Keratinocyte (primary cell): Measurements from ENCODE around the gene GPC3. TPM values are rescaled to one million over a fixed set of nuclear protein-coding genes. Genes with fewer than 3 reads are reported as not detected.
"Not testable (repeated sequence)": the region's sequence is repeated elsewhere in the genome, so short reads cannot be mapped to it uniquely, and the experiment has no call there.

ENCODE experiments used
- DNase-seq: peaks from one replicate; pipeline ENCODE4 v3.0.0-alpha.2; 2011; ENCODE audit warnings: low read depth, missing footprints, low spot score
- FAIRE-seq: peaks from 2 replicates; lab custom pipeline; 2011; peaks lifted over from hg19 to GRCh38; lab: Jason Lieb, UNC
- H2AFZ ChIP-seq: 2 replicates; pipeline ENCODE4 v1.6.0; 2012; ENCODE audit warnings: low read length, control low read depth, inconsistent platforms; ENCODE audit not compliant: control insufficient read depth
- H3K27ac ChIP-seq: 2 replicates; pipeline ENCODE4 v1.5.1; 2011; ENCODE audit warnings: low read length; ENCODE audit not compliant: control insufficient read depth, insufficient read depth
- H3K27me3 ChIP-seq: 3 replicates; pipeline ENCODE4 v1.6.0; 2011; ENCODE audit warnings: low read length; ENCODE audit not compliant: control insufficient read depth, insufficient read depth; ENCODE audit errors: extremely low read depth
- H3K36me3 ChIP-seq, 2 experiments: 2 replicates in 1 of 2; 3 replicates in 1 of 2; pipeline ENCODE4 v1.5.1; 2011; ENCODE audit warnings: low read length in 2 of 2, mild to moderate bottlenecking in 1 of 2; ENCODE audit not compliant: control insufficient read depth in 2 of 2, insufficient read depth in 2 of 2; ENCODE audit errors: extremely low read depth in 1 of 2
- H3K4me1 ChIP-seq: 3 replicates; pipeline ENCODE4 v1.5.1; 2011; ENCODE audit warnings: low read length; ENCODE audit not compliant: control insufficient read depth, insufficient read depth; ENCODE audit errors: extremely low read depth
- H3K4me2 ChIP-seq: 3 replicates; pipeline ENCODE4 v1.6.0; 2011; ENCODE audit warnings: low read depth, low read length; ENCODE audit not compliant: control insufficient read depth, insufficient read depth; ENCODE audit errors: extremely low read depth
- H3K4me3 ChIP-seq, 3 experiments: fragments of 200-600 bp in 1 of 3; sonication (generic) in 1 of 3; 2 replicates in 2 of 3; 3 replicates in 1 of 3; pipeline ENCODE4 v1.5.1; 2011 to 2016; ENCODE audit warnings: low read length in 3 of 3, mild to moderate bottlenecking in 3 of 3, control low read depth in 2 of 3, inconsistent platforms in 1 of 3, low read depth in 1 of 3, mixed read lengths in 1 of 3, mixed run types in 1 of 3, moderate library complexity in 1 of 3; ENCODE audit not compliant: control insufficient read depth in 2 of 3, insufficient read depth in 2 of 3; ENCODE audit errors: extremely low read depth in 1 of 3
- H3K79me2 ChIP-seq: 2 replicates; pipeline ENCODE4 v1.6.0; 2012; ENCODE audit warnings: low read length; ENCODE audit not compliant: control insufficient read depth, insufficient read depth
- H3K9ac ChIP-seq: 3 replicates; pipeline ENCODE4 v1.6.0; 2011; ENCODE audit warnings: low read length; ENCODE audit not compliant: control insufficient read depth, insufficient read depth; ENCODE audit errors: extremely low read depth
- H3K9me1 ChIP-seq: 3 replicates; pipeline ENCODE4 v1.6.0; 2011; ENCODE audit warnings: low read length; ENCODE audit not compliant: control insufficient read depth, insufficient read depth; ENCODE audit errors: extremely low read depth
- H3K9me3 ChIP-seq: 2 replicates; pipeline ENCODE4 v1.5.1; 2012; ENCODE audit warnings: low read depth, low read length; ENCODE audit not compliant: control insufficient read depth
- H4K20me1 ChIP-seq: 3 replicates; pipeline ENCODE4 v1.6.0; 2011; ENCODE audit warnings: low read length; ENCODE audit not compliant: control insufficient read depth, insufficient read depth; ENCODE audit errors: extremely low read depth
- CTCF ChIP-seq, 3 experiments: IDR thresholded peaks in 1 of 3; conservative IDR thresholded peaks in 1 of 3; optimal IDR thresholded peaks in 1 of 3; 2 replicates in 2 of 3; 3 replicates in 1 of 3; pipeline versions ENCODE3 to v1.5.1; 2011; ENCODE audit warnings: low read length in 3 of 3, mild to moderate bottlenecking in 3 of 3, moderate library complexity in 2 of 3, control low read depth in 1 of 3, inconsistent platforms in 1 of 3; ENCODE audit not compliant: insufficient read depth in 2 of 3; ENCODE audit errors: extremely low read depth in 1 of 3
- EZH2 ChIP-seq: IDR thresholded peaks from one replicate; pipeline ENCODE4 v1.6.1; 2012; ENCODE audit warnings: inconsistent platforms, mild to moderate bottlenecking, low read length, moderate library complexity
- dilution Hi-C: fragments of 300-500 bp; cut with MboI; formaldehyde crosslinking; loops from one replicate; pipeline ENCODE4 v1.7.0; 2020; ENCODE audit warnings: low sequenced_read_pairs; ENCODE audit not compliant: extremely low pct_ligation_motif_present
- polyA plus RNA-seq, 5 experiments: library from polyadenylated mRNA; depleted of rRNA in 3 of 5; stranded (reverse) in 3 of 5; stranded (forward) in 1 of 5; unstranded in 1 of 5; fragments of >200 nt; gene quantifications; 1 replicate in 1 of 5; 2 replicates in 3 of 5; 3 replicates in 1 of 5; pipeline versions ENCODE4 v1.2.1 to v1.2.3, GENCODE V29; 2011 to 2012; ENCODE audit warnings: missing spikeins in 2 of 5, low read depth in 1 of 5, low replicate concordance in 1 of 5

GPC3 gene
- polyA plus RNA-seq, 1 donor (not counting 4 experiments of a cell fraction or from before 2014, with no cell fraction given), result 0.03 TPM

- H3K36me3 ChIP-seq, result no peaks in the 10 kb centered on the region
- H3K9ac ChIP-seq, result no peak overlapping the region
- H3K9me3 ChIP-seq, result no peaks in the 10 kb centered on the region
- no peak overlapping the region for H3K4me3 ChIP-seq
- H3K9me1 ChIP-seq, result no peaks in the 10 kb centered on the region
- no peaks in the 10 kb centered on the region for H3K27me3 ChIP-seq
- TF ChIP-seq EZH2 (no peak), CTCF (optimal IDR thresholded peaks at IDR 0.05 in 1 of 3, IDR thresholded peaks at IDR 0.05 in 1 of 3, conservative IDR thresholded peaks at IDR 0.05 in 1 of 3; ENCODE audit: extremely low read depth in 1 of 3, insufficient read depth in 2 of 3, low read length in 3 of 3) (no peak)
- H3K4me2 ChIP-seq, result no peak overlapping the region
- peak overlapping the region; percentile 10 for H3K27ac ChIP-seq
- dilution Hi-C loops, result no loop called here
- no peak overlapping the region for H2AFZ ChIP-seq
- H4K20me1 ChIP-seq, result no peaks in the 10 kb centered on the region
- FAIRE-seq, result no peak
- no peaks in the 10 kb centered on the region for H3K79me2 ChIP-seq
- DNase-seq, result no peak
- H3K4me1 ChIP-seq, result peaks cover 3% of the 10 kb centered on the region
Observed at GRCh38 chrX:133527415-133527814, 458.0 kb downstream of the GPC3 start.

GRCh38 chrX:133526773-133527172 is 458.6 kb downstream of the GPC3 start:
- H3K79me2 ChIP-seq, H3K36me3 ChIP-seq, H3K9ac ChIP-seq, FAIRE-seq, H3K4me3 ChIP-seq, DNase-seq, H4K20me1 ChIP-seq, H3K9me1 ChIP-seq, H3K4me1 ChIP-seq, H3K4me2 ChIP-seq, H3K27ac ChIP-seq, H2AFZ ChIP-seq, H3K27me3 ChIP-seq, H3K9me3 ChIP-seq, dilution Hi-C loops: not testable (repeated sequence)

- H3K9me3 ChIP-seq, result no peaks in the 10 kb centered on the region
- no peak for DNase-seq
- TF ChIP-seq EZH2 (no peak), CTCF (optimal IDR thresholded peaks at IDR 0.05 in 1 of 3, IDR thresholded peaks at IDR 0.05 in 1 of 3, conservative IDR thresholded peaks at IDR 0.05 in 1 of 3; ENCODE audit: extremely low read depth in 1 of 3, insufficient read depth in 2 of 3, low read length in 3 of 3) (no peak)
- dilution Hi-C loops, result no loop called here
- no peaks in the 10 kb centered on the region for H3K79me2 ChIP-seq
- no peak overlapping the region for H3K4me2 ChIP-seq
- no peak overlapping the region for H3K4me3 ChIP-seq
- no peak overlapping the region for H3K9ac ChIP-seq
- no peaks in the 10 kb centered on the region for H3K36me3 ChIP-seq
- no peaks in the 10 kb centered on the region for H4K20me1 ChIP-seq
- H3K27me3 ChIP-seq, result no peaks in the 10 kb centered on the region
- no peak overlapping the region for H3K27ac ChIP-seq
- peaks cover 3% of the 10 kb centered on the region for H3K4me1 ChIP-seq
- no peaks in the 10 kb centered on the region for H3K9me1 ChIP-seq
- no peak for FAIRE-seq
- peak overlapping the region; percentile 12 for H2AFZ ChIP-seq
Observed at GRCh38 chrX:133523526-133523925, 461.9 kb downstream of the GPC3 start.
